Measurements from ENCODE around the gene NPY4R2. TPM values are rescaled to one million over a fixed set of nuclear protein-coding genes. Genes with fewer than 3 reads are reported as not detected.
"Not testable (repeated sequence)": the region's sequence is repeated elsewhere in the genome, so short reads cannot be mapped to it uniquely, and the experiment has no call there.

The NPY4R2 gene
- total and polyA plus RNA-seq, 12 donors = not detected

- DNase-seq; H3K27me3 ChIP-seq; H3K36me3 ChIP-seq; H3K4me1 ChIP-seq; ATAC-seq; H3K4me3 ChIP-seq; H3K9me3 ChIP-seq; intact Hi-C loops (cut with DNase I); H3K27ac ChIP-seq: not testable (repeated sequence)
- no CpG with 5 or more reads among the region's 1 CpG for WGBS, 2 donors
These were observed 14.4 kb downstream of the NPY4R2 start for GRCh38 chr10:47932824-47933223.

- H3K27me3 ChIP-seq; H3K36me3 ChIP-seq; H3K4me3 ChIP-seq; ATAC-seq; H3K9me3 ChIP-seq; H3K4me1 ChIP-seq; intact Hi-C loops (cut with DNase I); DNase-seq; H3K27ac ChIP-seq: not testable (repeated sequence)
- no CpG with 5 or more reads among the region's 6 CpGs for WGBS, 2 donors
These were observed 15.0 kb downstream of the NPY4R2 start for GRCh38 chr10:47933462-47933861.

GRCh38 chr10:47936772-47937228 is 18.3 kb downstream of the NPY4R2 start:
- H3K4me1 ChIP-seq; H3K27me3 ChIP-seq; H3K36me3 ChIP-seq; DNase-seq; H3K27ac ChIP-seq; H3K4me3 ChIP-seq; H3K9me3 ChIP-seq; ATAC-seq; intact Hi-C loops (cut with DNase I): not testable (repeated sequence)
- 76 to 89% methylated on average over 7 of the region's 8 CpGs for WGBS, 2 donors

GRCh38 chr10:47937634-47938033 is 19.2 kb downstream of the NPY4R2 start:
- ATAC-seq; DNase-seq; H3K27ac ChIP-seq; H3K9me3 ChIP-seq; H3K4me3 ChIP-seq; H3K27me3 ChIP-seq; intact Hi-C loops (cut with DNase I); H3K36me3 ChIP-seq: not testable (repeated sequence)
- 83% methylated on average over 1 of the region's 3 CpGs; no CpG with 5 or more reads in 1 of the 2 donors for WGBS, 2 donors
- H3K4me1 ChIP-seq = peaks cover 0 to 14% (median 0%) of the 10 kb centered on the region in 9 donors

- H3K4me3 ChIP-seq; H3K36me3 ChIP-seq; intact Hi-C loops (cut with DNase I); ATAC-seq; H3K9me3 ChIP-seq; H3K27ac ChIP-seq; H3K27me3 ChIP-seq; DNase-seq: not testable (repeated sequence)
- peaks cover 0 to 14% (median 0%) of the 10 kb centered on the region in 9 donors for H3K4me1 ChIP-seq
- WGBS, 2 donors = 9 to 44% methylated on average over 2 of the region's 2 CpGs
These were observed 22.4 kb downstream of the NPY4R2 start for GRCh38 chr10:47940821-47941220.

- H3K9me3 ChIP-seq; intact Hi-C loops (cut with DNase I); H3K4me3 ChIP-seq; DNase-seq; H3K27ac ChIP-seq; H3K36me3 ChIP-seq; H3K27me3 ChIP-seq: not testable (repeated sequence)
- H3K4me1 ChIP-seq = peaks cover 0 to 14% (median 0%) of the 10 kb centered on the region in 9 donors
- peak in 3 of 8 donors; percentile 34 to 66 (median 44) for ATAC-seq
- WGBS, 2 donors = 41 to 47% methylated on average over 6 of the region's 6 CpGs
These were observed 22.9 kb downstream of the NPY4R2 start for GRCh38 chr10:47941379-47941778.

GRCh38 chr10:47942351-47943019 is 24.0 kb downstream of the NPY4R2 start:
- H3K4me1 ChIP-seq = peaks cover 0 to 14% (median 0%) of the 10 kb centered on the region in 9 donors
- H3K27ac ChIP-seq; H3K9me3 ChIP-seq; H3K36me3 ChIP-seq; H3K4me3 ChIP-seq; H3K27me3 ChIP-seq; intact Hi-C loops (cut with DNase I): not testable (repeated sequence)
- WGBS, 2 donors = 25 to 37% methylated on average over 4 of the region's 8 CpGs
- ATAC-seq = peak; percentile 62 to 89 (median 82)
- DNase-seq = peak in 1 of 2 donors; percentile 14

GRCh38 chr10:47943328-47943727 is 24.9 kb downstream of the NPY4R2 start:
- H3K4me3 ChIP-seq; H3K36me3 ChIP-seq; DNase-seq; H3K27me3 ChIP-seq; H3K9me3 ChIP-seq; intact Hi-C loops (cut with DNase I); H3K27ac ChIP-seq: not testable (repeated sequence)
- peaks cover 0 to 14% (median 0%) of the 10 kb centered on the region in 9 donors for H3K4me1 ChIP-seq
- 43 to 60% methylated on average over 1 of the region's 4 CpGs for WGBS, 2 donors
- ATAC-seq = peak in 2 of 8 donors; percentile 27 to 47

GRCh38 chr10:47947424-47947823 is 29.0 kb downstream of the NPY4R2 start:
- H3K9me3 ChIP-seq; H3K27me3 ChIP-seq; H3K27ac ChIP-seq; DNase-seq; H3K36me3 ChIP-seq; ATAC-seq; H3K4me1 ChIP-seq; H3K4me3 ChIP-seq; intact Hi-C loops (cut with DNase I): not testable (repeated sequence)
- 67 to 76% methylated on average over 1 of the region's 1 CpG for WGBS, 2 donors

- peak in 7 of 8 donors; percentile 34 to 85 (median 76) for ATAC-seq
- DNase-seq; H3K4me1 ChIP-seq; H3K4me3 ChIP-seq; H3K9me3 ChIP-seq; H3K27ac ChIP-seq; H3K36me3 ChIP-seq; intact Hi-C loops (cut with DNase I); H3K27me3 ChIP-seq: not testable (repeated sequence)
- 64 to 71% methylated on average over 8 of the region's 8 CpGs for WGBS, 2 donors
These were observed 38.7 kb downstream of the NPY4R2 start for GRCh38 chr10:47957158-47957557.

GRCh38 chr10:47959677-47960076 is 41.2 kb downstream of the NPY4R2 start:
- H3K27ac ChIP-seq; intact Hi-C loops (cut with DNase I); H3K36me3 ChIP-seq; H3K27me3 ChIP-seq; ATAC-seq; H3K4me1 ChIP-seq; H3K9me3 ChIP-seq; H3K4me3 ChIP-seq; DNase-seq: not testable (repeated sequence)
- WGBS, 2 donors = 89 to 95% methylated on average over 3 of the region's 5 CpGs

- H3K4me3 ChIP-seq; ATAC-seq; H3K27me3 ChIP-seq; intact Hi-C loops (cut with DNase I); H3K27ac ChIP-seq; H3K4me1 ChIP-seq; H3K36me3 ChIP-seq; H3K9me3 ChIP-seq; DNase-seq: not testable (repeated sequence)
- WGBS, 2 donors = no CpG with 5 or more reads among the region's 2 CpGs
These were observed 42.2 kb downstream of the NPY4R2 start for GRCh38 chr10:47960699-47961098.
